Measurements from ENCODE around the gene MAP3K21. TPM values are rescaled to one million over a fixed set of nuclear protein-coding genes. Genes with fewer than 3 reads are reported as not detected.
A peak's percentile ranks its signal among the peaks of the same experiment; 100 is the strongest.

The MAP3K21 gene
- total RNA-seq, 4 donors from 2014 or later = 0.26 to 5.6 (median 2.0) TPM

GRCh38 chr1:233289676-233290075 is 37.8 kb upstream of the MAP3K21 start:
- intact Hi-C loops (cut with DNase I; ENCODE audit: low total_unique reads) = no loop called here
- Histone ChIP-seq H3K27me3 (no peaks in the 10 kb centered on the region), H3K36me3 (no peaks in the 10 kb centered on the region), H3K27ac (no peak overlapping the region), H3K9me3 (no peaks in the 10 kb centered on the region), H3K4me1 (no peaks in the 10 kb centered on the region), H3K4me3 (no peak overlapping the region)
- TF ChIP-seq CTCF (IDR thresholded peaks at IDR 0.05) (no peak), POLR2A (IDR thresholded peaks at IDR 0.05) (no peak)
- DNase-seq = no peak

GRCh38 chr1:233290396-233291034 is 37.0 kb upstream of the MAP3K21 start:
- Histone ChIP-seq H3K27me3 (no peaks in the 10 kb centered on the region), H3K36me3 (no peaks in the 10 kb centered on the region), H3K4me3 (no peak overlapping the region), H3K9me3 (no peaks in the 10 kb centered on the region), H3K4me1 (no peaks in the 10 kb centered on the region), H3K27ac (no peak overlapping the region)
- DNase-seq = no peak
- TF ChIP-seq CTCF (IDR thresholded peaks at IDR 0.05) = no peak
- no peak for TF ChIP-seq POLR2A (IDR thresholded peaks at IDR 0.05)
- intact Hi-C loops (cut with DNase I; ENCODE audit: low total_unique reads) = no loop called here

- Histone ChIP-seq H3K36me3 (no peaks in the 10 kb centered on the region), H3K27ac (no peak overlapping the region), H3K4me3 (no peak overlapping the region), H3K27me3 (no peaks in the 10 kb centered on the region), H3K9me3 (no peaks in the 10 kb centered on the region), H3K4me1 (no peaks in the 10 kb centered on the region)
- no peak for TF ChIP-seq POLR2A (IDR thresholded peaks at IDR 0.05)
- no peak for TF ChIP-seq CTCF (IDR thresholded peaks at IDR 0.05)
- no peak for DNase-seq
- intact Hi-C loops (cut with DNase I; ENCODE audit: low total_unique reads) = no loop called here
Measured at GRCh38 chr1:233293556-233294446, 33.7 kb upstream of the MAP3K21 start.

GRCh38 chr1:233294913-233295236 is 32.6 kb upstream of the MAP3K21 start:
- H3K9me3 ChIP-seq = no peaks in the 10 kb centered on the region
- H3K4me1 ChIP-seq = no peaks in the 10 kb centered on the region
- H3K27ac ChIP-seq = peak overlapping the region in 1 of 2 donors; percentile 25

More at GRCh38 chr1:233294913-233295236, 32.6 kb upstream of the MAP3K21 start:
- no peak for DNase-seq
- TF ChIP-seq CTCF (IDR thresholded peaks at IDR 0.05) = no peak
- TF ChIP-seq POLR2A (IDR thresholded peaks at IDR 0.05) = no peak
- Histone ChIP-seq H3K4me3 (peak overlapping the region; percentile 16 to 62), H3K27me3 (no peaks in the 10 kb centered on the region), H3K36me3 (no peaks in the 10 kb centered on the region)
- intact Hi-C loops (cut with DNase I; ENCODE audit: low total_unique reads) = no loop called here

All from uterus (tissue), 4 donors.